Measurements from ENCODE around the gene TCERG1L. TPM values are rescaled to one million over a fixed set of nuclear protein-coding genes. Genes with fewer than 3 reads are reported as not detected.
"Not testable (repeated sequence)": the region's sequence is repeated elsewhere in the genome, so short reads cannot be mapped to it uniquely, and the experiment has no call there.

Gene TCERG1L
- under 1 TPM; 0.70 to 0.80 TPM for total RNA-seq

- POLR2A ChIA-PET: no interaction called here
- CTCF ChIA-PET: no interaction called here
Observed at GRCh38 chr10:131311661-131312477, at the start of gene TCERG1L. Gene TCERG1L (minus strand): TSS chr10:131311721. CDS start chr10:131311635, 86 bp downstream.

GRCh38 chr10:131358741-131359442, 47.4 kb upstream of the TCERG1L start:
- ChIA-PET CTCF (no interaction called here), POLR2A (no interaction called here)

DNA sequence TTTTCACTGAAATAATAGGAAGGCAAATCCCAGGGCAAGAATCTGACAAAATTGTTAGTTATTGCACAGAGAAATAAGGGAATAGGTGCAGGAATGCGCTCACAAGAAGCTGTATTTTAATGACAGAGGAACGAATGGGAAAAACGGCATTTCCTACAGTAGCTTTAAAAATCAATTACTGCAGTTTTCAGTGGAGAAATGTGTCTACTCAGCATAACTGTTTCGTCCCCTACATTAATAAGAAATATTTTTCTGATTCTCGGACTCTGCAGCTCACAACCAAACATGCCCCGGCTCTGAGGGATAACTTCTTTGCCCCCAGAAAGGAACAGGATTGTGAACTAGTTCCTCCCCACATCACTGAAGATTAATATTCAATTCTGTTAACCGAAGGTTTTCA, 44.9 kb upstream of the TCERG1L start:
- POLR2A ChIA-PET: no interaction called here
- CTCF ChIA-PET: no interaction called here

DNA sequence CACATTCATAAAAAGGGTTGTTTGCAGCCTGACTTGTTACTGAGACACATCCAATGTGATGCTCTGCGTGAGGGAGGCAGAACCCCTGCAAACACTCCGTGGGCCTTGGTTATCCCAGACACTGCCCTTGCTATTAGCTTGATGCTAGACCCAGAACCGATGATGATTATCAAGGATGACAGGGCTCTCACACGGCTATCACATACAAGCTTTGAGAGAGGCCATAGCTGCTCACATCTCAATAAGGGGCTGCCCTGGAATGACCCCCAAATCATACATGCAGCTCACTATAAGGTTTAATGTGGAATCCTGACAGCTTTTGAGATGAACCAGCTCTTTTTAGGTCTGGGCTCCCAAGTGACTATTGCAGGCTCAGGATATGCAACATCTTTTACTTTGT, 44.4 kb upstream of the TCERG1L start:
- ChIA-PET POLR2A (no interaction called here), CTCF (no interaction called here)

DNA sequence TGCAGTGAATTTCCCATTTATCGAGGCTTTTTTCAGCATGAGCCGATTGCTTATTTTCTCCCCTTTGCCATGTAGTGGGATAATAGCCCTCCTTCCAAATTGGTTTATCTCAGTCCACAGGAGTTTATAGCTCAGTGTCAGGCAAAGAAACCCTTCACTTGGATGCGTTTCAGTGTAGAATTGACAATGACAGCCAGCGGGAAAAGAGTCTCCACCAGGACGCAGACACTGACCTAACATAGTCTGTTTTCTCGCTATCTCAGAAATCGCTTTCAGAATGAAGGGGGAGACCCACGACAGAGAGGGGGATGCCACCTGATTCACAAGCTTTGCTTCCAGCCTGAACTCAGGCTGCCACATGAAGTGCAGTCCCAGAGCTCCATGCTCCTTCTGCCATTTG, 43.5 kb upstream of the TCERG1L start:
- ChIA-PET POLR2A (no interaction called here), CTCF (no interaction called here)

- ChIA-PET CTCF (no interaction called here), POLR2A (no interaction called here)
Observed at GRCh38 chr10:131354380-131354779, 42.9 kb upstream of the TCERG1L start.

- ChIA-PET CTCF (no interaction called here), POLR2A (no interaction called here)
Observed at GRCh38 chr10:131352765-131353290, 41.3 kb upstream of the TCERG1L start.

DNA sequence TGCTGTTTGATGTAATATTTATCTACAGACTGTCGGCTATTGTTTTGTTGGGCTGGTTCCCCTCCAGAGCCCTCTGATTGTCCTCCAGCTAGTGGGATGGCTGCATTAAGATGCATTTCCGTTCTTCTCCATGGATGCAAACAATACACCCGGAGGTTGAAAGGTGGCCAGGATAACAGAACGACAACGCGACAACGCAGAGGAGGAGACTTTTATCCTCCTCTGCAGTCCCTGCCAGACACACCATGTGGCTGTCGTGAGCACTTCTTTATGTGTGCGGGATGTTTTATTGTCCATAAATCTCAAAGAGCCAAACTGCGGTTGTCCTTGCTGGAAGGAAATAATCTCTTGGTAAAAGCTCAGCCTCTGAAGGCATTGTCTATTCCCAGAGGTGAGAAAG, 39.1 kb upstream of the TCERG1L start:
- ChIA-PET POLR2A (no interaction called here), CTCF (no interaction called here)

- ChIA-PET CTCF (no interaction called here), POLR2A (no interaction called here)
Observed at GRCh38 chr10:131350245-131350644, 38.7 kb upstream of the TCERG1L start.

DNA sequence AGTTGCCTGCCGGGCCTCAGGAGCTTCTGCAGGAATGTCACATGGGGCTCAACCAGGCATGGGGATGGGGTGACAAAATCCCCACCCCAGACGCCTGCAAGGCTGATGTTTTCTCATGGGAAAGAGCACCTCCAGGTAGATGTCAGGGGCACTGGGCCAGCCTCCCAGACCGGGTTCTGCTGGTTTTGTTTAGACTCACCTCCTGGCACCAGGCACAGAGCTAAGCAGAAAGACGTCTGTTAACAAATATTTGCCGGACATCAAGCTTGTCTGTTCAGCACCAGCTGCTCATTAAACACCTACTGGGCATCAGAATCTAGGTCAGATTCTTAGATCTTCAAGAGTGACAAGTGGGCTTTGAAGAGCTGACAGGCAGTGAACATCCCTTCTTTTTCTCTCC, 34.9 kb upstream of the TCERG1L start:
- ChIA-PET POLR2A (no interaction called here), CTCF (no interaction called here)

- ChIA-PET POLR2A (no interaction called here), CTCF (no interaction called here)
Observed at GRCh38 chr10:131345691-131346090, 34.2 kb upstream of the TCERG1L start.

DNA sequence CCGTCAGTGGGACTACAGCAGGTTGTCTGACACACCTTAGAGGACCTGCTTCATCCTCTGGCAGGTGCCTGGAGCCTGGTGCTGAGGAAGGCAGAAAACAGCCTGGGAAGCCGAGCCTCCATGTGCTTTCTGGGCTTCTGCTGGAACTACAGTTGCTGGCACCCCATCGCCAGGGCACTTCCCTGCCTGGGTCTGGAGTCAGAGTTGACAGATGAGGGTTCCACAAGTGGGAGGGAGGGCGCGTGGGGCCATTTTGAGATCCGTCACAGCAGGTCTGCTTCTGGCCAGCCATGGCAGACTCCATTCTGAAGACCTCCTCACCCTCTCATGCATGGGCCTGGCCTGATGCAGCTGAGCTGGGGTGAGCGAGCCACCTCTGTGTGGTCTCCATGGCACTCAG, 33.2 kb upstream of the TCERG1L start:
- ChIA-PET POLR2A (no interaction called here), CTCF (no interaction called here)

DNA sequence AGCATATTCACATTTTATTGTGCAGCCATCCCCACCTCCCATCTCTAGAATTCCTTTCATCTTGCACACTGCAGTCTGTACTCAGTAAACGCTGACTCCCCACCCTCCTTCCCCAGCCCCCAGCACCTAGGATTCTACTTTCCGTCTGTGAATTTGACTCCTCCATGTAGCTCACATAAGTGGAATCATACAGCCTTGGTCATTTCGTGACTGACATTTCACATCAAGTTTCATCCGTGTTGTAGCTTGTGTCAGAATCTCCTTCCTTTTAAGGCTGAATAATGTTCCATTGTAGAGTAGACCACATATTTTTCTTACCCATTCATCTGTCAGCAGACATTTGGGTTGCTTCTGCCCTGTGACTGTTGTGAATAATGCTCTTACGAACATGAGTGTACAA, 26.2 kb upstream of the TCERG1L start:
- ChIA-PET CTCF (no interaction called here), POLR2A (no interaction called here)

- ChIA-PET CTCF (no interaction called here), POLR2A (no interaction called here)
Observed at GRCh38 chr10:131332821-131333220, 21.3 kb upstream of the TCERG1L start.

DNA sequence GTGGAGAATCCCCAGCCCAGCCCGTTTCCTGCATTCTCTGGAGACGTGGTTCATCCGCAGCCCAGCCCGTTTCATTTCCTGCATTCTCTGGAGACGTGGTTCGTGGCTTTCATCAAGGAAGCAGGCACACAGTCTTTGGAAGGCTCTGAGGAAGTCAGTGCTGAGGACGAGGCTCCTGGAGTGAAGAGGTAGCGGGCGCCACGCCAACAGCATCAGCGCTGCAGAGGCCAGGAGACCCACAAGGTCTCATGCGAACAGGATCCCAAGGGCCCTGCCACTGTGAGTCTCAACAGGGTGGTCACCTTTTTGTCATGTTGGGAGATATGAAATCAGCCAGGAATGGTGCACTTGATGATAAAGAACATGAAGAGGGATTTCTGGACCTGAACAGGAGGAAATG, 12.4 kb upstream of the TCERG1L start:
- CTCF ChIA-PET: no interaction called here
- POLR2A ChIA-PET: no interaction called here

DNA sequence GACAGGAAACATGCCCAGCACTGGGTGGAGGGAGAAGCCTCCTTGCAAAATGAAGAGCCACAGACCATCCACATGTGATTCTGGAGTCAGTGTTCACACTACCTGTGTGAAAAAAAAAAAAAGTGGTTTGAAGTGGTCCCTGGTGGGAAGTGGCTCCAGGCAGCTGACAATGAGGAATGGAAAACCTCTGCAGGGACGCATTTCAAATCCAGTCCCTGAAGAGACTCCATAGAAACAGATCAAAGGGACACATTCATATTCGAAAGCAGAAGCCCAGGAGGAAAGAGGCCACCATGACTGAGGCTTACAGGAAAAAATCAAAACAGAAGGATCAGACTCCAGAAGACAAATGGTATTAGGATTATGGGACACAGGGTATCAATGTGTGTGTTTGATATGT, 11.5 kb upstream of the TCERG1L start:
- POLR2A ChIA-PET: no interaction called here
- CTCF ChIA-PET: no interaction called here

GRCh38 chr10:131322575-131322974, 11.1 kb upstream of the TCERG1L start:
- CTCF ChIA-PET, POLR2A ChIA-PET: not testable (repeated sequence)

DNA sequence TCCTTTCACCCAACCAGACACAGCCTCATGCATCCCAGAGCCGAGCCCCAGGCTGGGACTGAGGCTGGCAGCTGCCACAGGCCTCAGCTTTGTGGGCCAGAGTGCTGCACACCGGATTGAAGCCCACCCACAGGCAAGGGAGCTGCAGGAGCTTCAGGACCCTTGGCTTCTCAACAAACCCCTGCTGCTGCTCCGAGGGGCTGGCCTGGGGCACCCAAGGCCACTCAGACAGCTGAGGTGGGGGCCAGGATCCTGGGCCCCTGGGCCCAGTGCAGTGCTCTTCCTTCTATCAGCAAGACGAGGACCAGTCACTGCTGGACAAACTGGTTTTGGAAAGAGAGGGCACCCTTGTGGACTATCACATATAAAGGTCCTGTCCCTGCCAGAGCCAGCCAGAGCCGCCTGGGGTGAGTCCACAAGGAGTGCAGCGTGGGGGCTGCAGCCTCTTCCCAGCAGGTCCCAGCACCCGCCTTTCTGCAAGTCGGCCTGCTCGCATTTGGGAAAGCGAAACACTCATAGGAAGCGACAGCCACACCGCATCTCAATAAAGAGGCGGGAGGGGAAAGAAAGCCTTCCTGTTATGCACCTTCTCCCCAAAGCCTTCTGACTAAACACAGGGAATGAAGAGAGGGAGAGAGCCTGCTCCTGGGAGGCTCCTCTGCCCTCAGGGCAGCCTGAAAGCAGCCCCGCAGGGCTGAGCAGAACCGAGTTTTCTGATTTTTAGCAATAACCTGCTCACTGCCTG, 9.5 kb upstream of the TCERG1L start:
- POLR2A ChIA-PET: no interaction called here
- CTCF ChIA-PET: no interaction called here

DNA sequence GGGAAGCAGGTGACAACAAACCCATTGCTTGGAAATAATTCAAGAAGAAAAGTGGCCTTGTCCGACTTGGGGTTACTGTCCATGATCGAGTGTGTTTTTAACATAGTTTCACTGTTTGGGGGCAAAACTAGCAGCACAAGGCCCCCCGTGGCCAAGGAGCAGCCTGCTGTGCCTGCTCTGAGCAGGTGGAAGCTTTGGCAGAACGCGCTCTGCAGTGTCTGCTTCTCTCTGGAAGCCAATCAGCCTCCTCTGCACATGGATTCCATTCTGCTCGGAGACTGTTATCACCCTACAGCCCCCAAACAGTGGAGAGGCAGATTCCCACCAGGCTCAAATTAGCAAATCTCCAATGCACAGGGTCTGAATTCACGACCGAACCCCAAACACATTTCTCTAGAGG, 7.3 kb upstream of the TCERG1L start:
- POLR2A ChIA-PET: no interaction called here

DNA sequence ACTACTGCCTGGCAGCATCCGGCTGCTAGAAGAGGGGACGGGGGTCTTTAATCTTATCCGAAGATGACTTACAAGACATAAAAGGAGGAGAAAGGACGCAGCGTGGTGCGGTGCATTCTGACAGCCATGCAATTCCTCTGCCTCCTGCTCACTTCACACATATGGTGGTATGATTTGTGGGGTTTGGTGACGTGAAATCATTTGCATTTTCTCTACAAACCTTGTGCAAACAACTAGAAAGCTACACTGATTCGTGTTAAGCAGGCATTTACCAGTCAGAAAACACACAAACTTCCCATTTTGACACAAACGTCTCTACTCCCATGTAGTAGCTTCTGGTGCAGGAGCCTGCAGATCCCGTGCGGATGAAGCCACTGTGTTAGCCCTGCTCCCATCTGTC, 6.8 kb upstream of the TCERG1L start:
- CTCF ChIA-PET: no interaction called here
- POLR2A ChIA-PET: no interaction called here

More for the DNA sequence above, 7.3 kb upstream of the TCERG1L start:
- CTCF ChIA-PET: no interaction called here

All from activated CD8-positive, alpha-beta memory T cell treated with anti-CD3 and anti-CD28 coated beads for 36 hours (primary cell).